ENCODE data around the gene PDE4A. TPM values are rescaled to one million over a fixed set of nuclear protein-coding genes. Genes with fewer than 3 reads are reported as not detected.
A peak's percentile ranks its signal among the peaks of the same experiment; 100 is the strongest.

The PDE4A gene
- polyA plus RNA-seq, 3 donors, result 4.7 to 14.8 (median 5.8) TPM

- peaks cover 3 to 22% of the 10 kb centered on the region in 2 donors for H3K36me3 Mint-ChIP-seq
- H2AFZ ChIP-seq (ENCODE audit: insufficient read depth, low read depth, low read length, poor library complexity, severe bottlenecking), result no peak overlapping the region
- no peak for DNase-seq
- no peaks in the 10 kb centered on the region for H3K36me3 ChIP-seq (replicated peaks in 1 of 2; ENCODE audit: control insufficient read depth in 1 of 2, insufficient read depth in 2 of 2, low read length in 2 of 2)
- H3K27me3 ChIP-seq (ENCODE audit: control insufficient read depth in 2 of 2, insufficient read depth in 2 of 2, low read length in 2 of 2), result peaks cover 50 to 76% of the 10 kb centered on the region in 2 donors
- peaks cover 36% of the 10 kb centered on the region for H3K4me1 Mint-ChIP-seq
- 69% methylated on average over 5 of the region's 10 CpGs for WGBS (ENCODE audit: insufficient coverage)
- no peak overlapping the region for H3K27ac ChIP-seq (ENCODE audit: low read depth in 1 of 2, low read length in 2 of 2)
- intact Hi-C loops (cut with micrococcal nuclease), result no loop called here
- no peaks in the 10 kb centered on the region for H3K79me2 ChIP-seq (ENCODE audit: insufficient read depth, low read length)
- H3K9me3 Mint-ChIP-seq, result peaks cover 0 to 24% (median 16%) of the 10 kb centered on the region in 7 donors
- no peak overlapping the region for H3K9ac ChIP-seq (ENCODE audit: insufficient read depth, low read length, poor library complexity, severe bottlenecking)
- H3K4me2 ChIP-seq (replicated peaks; ENCODE audit: extremely low read depth, low read length, poor library complexity, severe bottlenecking), result peak overlapping the region; percentile 46
- peaks cover 23 to 40% of the 10 kb centered on the region in 2 donors for H3K4me1 ChIP-seq (ENCODE audit: control insufficient read depth in 1 of 2, insufficient read depth in 2 of 2, low read length in 2 of 2)
- no peak overlapping the region for H3K27ac Mint-ChIP-seq
- no peak overlapping the region for H3K4me3 ChIP-seq (replicated peaks in 1 of 3; ENCODE audit: low read depth in 2 of 3, low read length in 3 of 3)
- peak overlapping the region; percentile 63 to 64 for H3K4me3 Mint-ChIP-seq
- no peak for TF ChIP-seq CTCF (IDR thresholded peaks at IDR 0.05)
- H4K20me1 ChIP-seq (ENCODE audit: insufficient read depth, low read length), result no peaks in the 10 kb centered on the region
- H3K27me3 Mint-ChIP-seq (ENCODE audit: low read depth in 3 of 3), result peaks cover 67 to 86% (median 72%) of the 10 kb centered on the region in 3 donors
- H3K9me3 ChIP-seq (replicated peaks in 1 of 2; ENCODE audit: control insufficient read depth in 1 of 2, insufficient read depth in 1 of 2, low read length in 2 of 2), result peaks cover 0 to 44% of the 10 kb centered on the region in 2 donors
These were observed 96.4 kb downstream of the PDE4A start for GRCh38 chr19:10516671-10517286.

- Histone ChIP-seq H3K9ac (ENCODE audit: insufficient read depth, low read length, poor library complexity, severe bottlenecking) (no peak within 1 kb of the TSS), H3K79me2 (ENCODE audit: insufficient read depth, low read length) (no peaks in the 10 kb centered on the region), H3K4me2 (replicated peaks; ENCODE audit: extremely low read depth, low read length, poor library complexity, severe bottlenecking) (peak within 1 kb of the TSS; percentile 46), H3K27me3 (ENCODE audit: control insufficient read depth in 2 of 2, insufficient read depth in 2 of 2, low read length in 2 of 2) (peaks cover 50 to 78% of the 10 kb centered on the region in 2 donors), H3K4me3 (replicated peaks in 1 of 3; ENCODE audit: low read depth in 2 of 3, low read length in 3 of 3) (no peak within 1 kb of the TSS), H3K27ac (ENCODE audit: low read depth in 1 of 2, low read length in 2 of 2) (no peak within 1 kb of the TSS), H3K9me3 (replicated peaks in 1 of 2; ENCODE audit: control insufficient read depth in 1 of 2, insufficient read depth in 1 of 2, low read length in 2 of 2) (peaks cover 0 to 44% of the 10 kb centered on the region in 2 donors), H4K20me1 (ENCODE audit: insufficient read depth, low read length) (no peaks in the 10 kb centered on the region), H2AFZ (ENCODE audit: insufficient read depth, low read depth, low read length, poor library complexity, severe bottlenecking) (no peak within 1 kb of the TSS), H3K36me3 (replicated peaks in 1 of 2; ENCODE audit: control insufficient read depth in 1 of 2, insufficient read depth in 2 of 2, low read length in 2 of 2) (no peaks in the 10 kb centered on the region), H3K4me1 (ENCODE audit: control insufficient read depth in 1 of 2, insufficient read depth in 2 of 2, low read length in 2 of 2) (peaks cover 18 to 35% of the 10 kb centered on the region in 2 donors)
- no peak for TF ChIP-seq CTCF (IDR thresholded peaks at IDR 0.05)
- WGBS (ENCODE audit: insufficient coverage), result 3% methylated on average over 39 of the region's 39 CpGs
- H3K27me3 Mint-ChIP-seq (ENCODE audit: low read depth in 3 of 3), result peaks cover 67 to 91% (median 76%) of the 10 kb centered on the region in 3 donors
- intact Hi-C loops (cut with micrococcal nuclease), result no loop called here
- peak within 1 kb of the TSS; percentile 64 to 86 for H3K4me3 Mint-ChIP-seq
- DNase-seq, result no peak
- H3K27ac Mint-ChIP-seq, result peak within 1 kb of the TSS in 1 of 7 donors; percentile 38
- H3K36me3 Mint-ChIP-seq, result peaks cover 3 to 22% of the 10 kb centered on the region in 2 donors
- peaks cover 0 to 24% (median 16%) of the 10 kb centered on the region in 7 donors for H3K9me3 Mint-ChIP-seq
- H3K4me1 Mint-ChIP-seq, result peaks cover 30% of the 10 kb centered on the region
These were observed 97.0 kb downstream of the PDE4A start, which contains the start of gene S1PR5 for GRCh38 chr19:10517361-10517759. TSS of gene S1PR5 (minus strand) at chr19:10517447. CDS start at chr19:10515011, 2,436 bp downstream.
